Kidney (tissue), 14 donors: ENCODE measurements around the gene NR2E1. TPM values are rescaled to one million over a fixed set of nuclear protein-coding genes. Genes with fewer than 3 reads are reported as not detected.

ENCODE experiments used
- DNase-seq, 5 donors: peaks; one replicate each; pipeline ENCODE4 v3.0.0-alpha.2; 2013 to 2020
- FAIRE-seq: peaks from 2 replicates; lab custom pipeline; 2012; peaks lifted over from hg19 to GRCh38; lab: Jason Lieb, UNC
- H3K27ac ChIP-seq, 2 donors: one replicate each; pipeline ENCODE4 v1.7.0; 2013; ENCODE audit warnings: low read depth in 2 of 2, low read length in 2 of 2, inconsistent platforms in 1 of 2
- H3K27me3 ChIP-seq: one replicate; pipeline ENCODE4 v1.7.1; 2013; ENCODE audit warnings: low read length, inconsistent platforms; ENCODE audit not compliant: control insufficient read depth, insufficient read depth
- H3K36me3 ChIP-seq, 3 donors: one replicate each; pipeline versions ENCODE4 v1.7.0 to v1.7.1; 2013; ENCODE audit warnings: low read length in 3 of 3, control low read depth in 1 of 3, inconsistent platforms in 1 of 3; ENCODE audit not compliant: insufficient read depth in 3 of 3, control insufficient read depth in 2 of 3
- H3K4me1 ChIP-seq, 3 donors: one replicate each; pipeline versions ENCODE4 v1.7.0 to v1.7.1; 2013; ENCODE audit warnings: low read length in 3 of 3, inconsistent platforms in 1 of 3, low read depth in 1 of 3; ENCODE audit not compliant: control insufficient read depth in 2 of 3, insufficient read depth in 2 of 3
- H3K4me3 ChIP-seq, 3 donors: one replicate each; pipeline versions ENCODE4 v1.7.0 to v1.8.1; 2013; ENCODE audit warnings: low read length in 3 of 3, control low read depth in 1 of 3, inconsistent platforms in 1 of 3
- H3K9ac ChIP-seq, 3 donors: one replicate each; pipeline versions ENCODE4 v1.7.0 to v1.7.1; 2013; ENCODE audit warnings: low read length in 3 of 3, control low read depth in 1 of 3, inconsistent platforms in 1 of 3
- H3K9me3 ChIP-seq, 3 donors: one replicate each; pipeline versions ENCODE4 v1.7.0 to v1.7.1; 2013; ENCODE audit warnings: low read length in 3 of 3, control low read depth in 1 of 3, inconsistent platforms in 1 of 3; ENCODE audit not compliant: control insufficient read depth in 2 of 3, insufficient read depth in 1 of 3
- intact Hi-C: fragments of 100-400 bp; cut with DNase I; formaldehyde crosslinking; loops from one replicate; pipeline ENCODE4 v1.11.1; 2022
- polyA plus RNA-seq: library from polyadenylated mRNA; stranded (reverse); fragments of 350-450 nt; fragmentation: Illumina TruSeq; extraction: RNeasy Lipid Tissue Mini Kit (QIAGEN cat#74804); gene quantifications from one replicate; pipeline ENCODE4 v1.2.3, GENCODE V29; 2014; ENCODE audit warnings: low read depth, low replicate concordance; ENCODE audit not compliant: insufficient read depth
- total RNA-seq: library from RNA; stranded (reverse); fragmentation: NEBNext Ultra II Directional; extraction: Animal tissue kit (Norgen Biotek cat#: 25700); gene quantifications from one replicate; pipeline ENCODE4 v1.2.1, GENCODE V29; 2021
- TF ChIP-seq, protein P1 (sequence below): IDR thresholded peaks from 3 replicates; pipeline ENCODE4 v1.5.1; 2012; ENCODE audit warnings: mild to moderate bottlenecking, moderate library complexity, borderline replicate concordance; ENCODE audit not compliant: insufficient read depth; ENCODE audit errors: extremely low read depth
- donor health status: control.
- donor health status: control.
- donor health status: control.
- donor health status: control.
- donor health status: control.
- donor health status: DM: yes; HTN: yes; CAD: no.
- donor health status: Normal renal cell carcinoma (clear cell type).

The NR2E1 gene
- total and polyA plus RNA-seq, 2 donors from 2014 or later, result not detected

GRCh38 chr6:108203189-108204112 is 37.6 kb downstream of the NR2E1 start:
- Histone ChIP-seq H3K27me3 (no peaks in the 10 kb centered on the region), H3K4me1 (no peaks in the 10 kb centered on the region), H3K27ac (no peak overlapping the region), H3K4me3 (no peak overlapping the region), H3K9me3 (no peaks in the 10 kb centered on the region), H3K9ac (no peak overlapping the region), H3K36me3 (peaks cover 0 to 3% (median 0%) of the 10 kb centered on the region in 3 donors)
- peak in 2 of 5 donors; percentile 30 to 35 for DNase-seq
- intact Hi-C loops, result no loop called here
- no peak for FAIRE-seq
- TF ChIP-seq, protein P1, sequence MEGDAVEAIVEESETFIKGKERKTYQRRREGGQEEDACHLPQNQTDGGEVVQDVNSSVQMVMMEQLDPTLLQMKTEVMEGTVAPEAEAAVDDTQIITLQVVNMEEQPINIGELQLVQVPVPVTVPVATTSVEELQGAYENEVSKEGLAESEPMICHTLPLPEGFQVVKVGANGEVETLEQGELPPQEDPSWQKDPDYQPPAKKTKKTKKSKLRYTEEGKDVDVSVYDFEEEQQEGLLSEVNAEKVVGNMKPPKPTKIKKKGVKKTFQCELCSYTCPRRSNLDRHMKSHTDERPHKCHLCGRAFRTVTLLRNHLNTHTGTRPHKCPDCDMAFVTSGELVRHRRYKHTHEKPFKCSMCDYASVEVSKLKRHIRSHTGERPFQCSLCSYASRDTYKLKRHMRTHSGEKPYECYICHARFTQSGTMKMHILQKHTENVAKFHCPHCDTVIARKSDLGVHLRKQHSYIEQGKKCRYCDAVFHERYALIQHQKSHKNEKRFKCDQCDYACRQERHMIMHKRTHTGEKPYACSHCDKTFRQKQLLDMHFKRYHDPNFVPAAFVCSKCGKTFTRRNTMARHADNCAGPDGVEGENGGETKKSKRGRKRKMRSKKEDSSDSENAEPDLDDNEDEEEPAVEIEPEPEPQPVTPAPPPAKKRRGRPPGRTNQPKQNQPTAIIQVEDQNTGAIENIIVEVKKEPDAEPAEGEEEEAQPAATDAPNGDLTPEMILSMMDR, result no peak

DNA sequence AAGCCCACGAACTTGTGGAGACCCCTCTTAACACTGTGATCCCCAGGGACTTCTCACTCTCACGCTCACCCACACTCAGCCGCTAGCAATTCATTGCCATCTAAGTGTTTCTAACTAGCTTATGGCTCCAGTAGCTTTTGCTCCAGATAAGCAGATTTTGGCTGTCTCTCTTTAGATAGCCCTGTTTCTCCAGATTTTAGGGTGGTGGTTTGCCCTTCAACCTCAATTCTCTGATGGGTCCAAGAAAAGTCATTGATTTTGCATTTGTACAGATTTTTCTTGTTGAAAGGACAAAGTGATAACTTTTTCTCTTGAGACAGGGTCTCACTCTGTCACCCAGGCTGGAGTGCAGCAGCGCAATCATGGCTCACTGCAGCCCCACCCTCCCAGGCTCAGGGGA is 41.2 kb downstream of the NR2E1 start:
- no peak for DNase-seq
- no peak overlapping the region for H3K9ac ChIP-seq
- H3K27me3 ChIP-seq, result no peaks in the 10 kb centered on the region
- H3K4me3 ChIP-seq, result no peak overlapping the region
- TF ChIP-seq, protein P1, result no peak
- intact Hi-C loops, result no loop called here
- H3K36me3 ChIP-seq, result peaks cover 0 to 3% (median 0%) of the 10 kb centered on the region in 3 donors
- FAIRE-seq, result no peak
- H3K4me1 ChIP-seq, result no peaks in the 10 kb centered on the region
- H3K27ac ChIP-seq, result no peak overlapping the region
- H3K9me3 ChIP-seq, result no peaks in the 10 kb centered on the region

DNA sequence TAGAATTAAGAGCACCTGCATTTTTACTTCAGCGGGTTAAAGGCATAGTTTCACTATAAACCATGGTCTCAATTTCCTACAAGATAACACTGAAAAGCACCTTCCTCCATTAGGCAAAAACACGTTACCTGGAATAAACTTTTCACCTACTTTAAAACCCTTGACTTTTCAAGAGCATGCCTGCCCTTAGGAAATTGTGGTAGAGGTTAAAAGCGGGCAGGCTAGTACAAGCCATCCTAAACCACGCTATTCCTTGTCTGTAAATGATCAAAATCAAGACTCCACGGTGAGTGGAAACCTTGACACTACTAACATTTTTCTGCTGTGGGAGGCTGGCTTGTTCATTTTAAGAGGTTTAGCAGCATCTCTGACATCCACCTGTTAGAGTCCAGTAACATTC is 43.9 kb downstream of the NR2E1 start:
- Histone ChIP-seq H3K9ac (no peak overlapping the region), H3K4me3 (no peak overlapping the region), H3K27ac (no peak overlapping the region), H3K4me1 (no peaks in the 10 kb centered on the region), H3K27me3 (no peaks in the 10 kb centered on the region), H3K9me3 (no peaks in the 10 kb centered on the region), H3K36me3 (no peaks in the 10 kb centered on the region)
- no peak for DNase-seq
- TF ChIP-seq, protein P1, result no peak
- intact Hi-C loops, result no loop called here
- FAIRE-seq, result no peak
